ENCODE results near the gene H3-3A. TPM values are rescaled to one million over a fixed set of nuclear protein-coding genes. Genes with fewer than 3 reads are reported as not detected.
A peak's percentile ranks its signal among the peaks of the same experiment; 100 is the strongest.

The H3-3A gene
- total and polyA plus RNA-seq, 8 donors: 444 to 1,270 (median 1,187) TPM

GRCh38 chr1:226054519-226055327 lies 7.8 kb upstream of the H3-3A start:
- ATAC-seq (no peak), DNase-seq (no peak)
- Histone ChIP-seq H3K4me1 (peaks cover 0 to 21% of the 10 kb centered on the region in 2 donors), H3K36me3 (no peaks in the 10 kb centered on the region), H3K27ac (peak overlapping the region in 1 of 2 donors; percentile 72), H3K27me3 (no peaks in the 10 kb centered on the region), H3K4me3 (no peak overlapping the region), H3K9me3 (no peaks in the 10 kb centered on the region)
- intact Hi-C loops (cut with DNase I): no loop called here
- TF ChIP-seq CTCF (IDR thresholded peaks at IDR 0.05): no peak

DNA sequence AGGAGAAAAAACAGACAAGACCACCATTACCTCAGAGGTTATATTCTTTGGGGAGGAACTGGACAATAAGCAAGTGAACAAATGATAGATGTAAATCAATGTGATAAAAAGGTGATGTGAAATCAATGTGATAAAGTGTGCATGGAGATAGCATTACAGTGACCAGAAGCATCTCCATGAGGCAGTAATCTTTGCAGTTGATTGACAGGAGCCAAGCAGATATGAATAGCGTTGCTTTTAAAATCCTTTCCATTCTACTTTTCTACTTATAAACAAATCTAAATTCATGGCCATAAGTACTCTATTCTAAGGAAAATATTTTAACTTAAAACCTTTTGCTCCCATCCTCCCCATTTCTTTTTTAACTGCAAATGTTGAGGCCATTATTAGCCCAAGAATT lies 2.8 kb upstream of the H3-3A start:
- ATAC-seq (no peak), DNase-seq (no peak)
- intact Hi-C loops (cut with DNase I): no loop called here
- no peaks in the 10 kb centered on the region for H3K27me3 ChIP-seq
- H3K36me3 ChIP-seq: no peaks in the 10 kb centered on the region
- no peak for TF ChIP-seq CTCF (IDR thresholded peaks at IDR 0.05)
- no peaks in the 10 kb centered on the region for H3K9me3 ChIP-seq
- H3K4me1 ChIP-seq: peaks cover 7 to 22% of the 10 kb centered on the region in 2 donors
- H3K27ac ChIP-seq: no peak overlapping the region
- no peak overlapping the region for H3K4me3 ChIP-seq

- intact Hi-C loops (cut with DNase I): no loop called here
- Histone ChIP-seq H3K4me3 (no peak overlapping the region), H3K27ac (peak overlapping the region in 1 of 2 donors; percentile 100), H3K4me1 (peaks cover 12 to 29% of the 10 kb centered on the region in 2 donors), H3K9me3 (no peaks in the 10 kb centered on the region), H3K27me3 (no peaks in the 10 kb centered on the region), H3K36me3 (peaks cover 0 to 4% of the 10 kb centered on the region in 2 donors)
- no peak for DNase-seq
- TF ChIP-seq CTCF (IDR thresholded peaks at IDR 0.05): no peak
- no peak for ATAC-seq
Observed at GRCh38 chr1:226060427-226060826, 2.1 kb upstream of the H3-3A start.

- Histone ChIP-seq H3K36me3 (peaks cover 0 to 12% of the 10 kb centered on the region in 2 donors), H3K4me3 (peak overlapping the region; percentile 66 to 82), H3K9me3 (no peaks in the 10 kb centered on the region), H3K4me1 (peaks cover 20 to 38% of the 10 kb centered on the region in 2 donors), H3K27me3 (no peaks in the 10 kb centered on the region), H3K27ac (peak overlapping the region; percentile 99 to 100)
- no peak for TF ChIP-seq CTCF (IDR thresholded peaks at IDR 0.05)
- ATAC-seq (no peak), DNase-seq (peak in 1 of 4 donors; percentile 41)
- intact Hi-C loops (cut with DNase I): no loop called here
Observed at GRCh38 chr1:226061068-226061840, 1.3 kb upstream of the H3-3A start.
